Islet of Langerhans (tissue), 1 donor: Measurements from ENCODE around the gene PKN1.
"Not testable (repeated sequence)": the region's sequence is repeated elsewhere in the genome, so short reads cannot be mapped to it uniquely, and the experiment has no call there.

ENCODE experiments used
- FAIRE-seq: peaks from one replicate; lab custom pipeline; 2011; peaks lifted over from hg19 to GRCh38; lab: Jason Lieb, UNC

Gene PKN1

DNA sequence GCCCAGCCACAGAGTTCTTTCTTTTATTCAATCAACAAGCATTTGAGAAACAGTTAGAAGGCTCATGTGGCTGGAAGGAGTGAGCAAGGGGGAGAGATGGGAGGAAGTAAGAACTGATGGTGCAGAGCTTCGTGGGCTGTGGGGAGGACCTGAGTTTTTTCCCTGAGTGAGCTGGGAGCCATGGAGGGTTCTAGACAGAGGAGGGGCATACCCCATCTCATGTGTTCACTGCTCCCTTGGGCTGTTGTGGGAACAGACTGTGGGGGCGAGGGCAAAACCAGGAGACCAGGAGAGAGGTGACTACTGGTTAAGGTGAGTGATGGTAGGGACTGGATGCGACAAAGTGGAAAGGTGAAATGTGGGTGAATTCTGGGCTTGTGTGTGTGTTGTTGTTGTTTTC lies 2.4 kb upstream of the PKN1 start:
- FAIRE-seq, result no peak

DNA sequence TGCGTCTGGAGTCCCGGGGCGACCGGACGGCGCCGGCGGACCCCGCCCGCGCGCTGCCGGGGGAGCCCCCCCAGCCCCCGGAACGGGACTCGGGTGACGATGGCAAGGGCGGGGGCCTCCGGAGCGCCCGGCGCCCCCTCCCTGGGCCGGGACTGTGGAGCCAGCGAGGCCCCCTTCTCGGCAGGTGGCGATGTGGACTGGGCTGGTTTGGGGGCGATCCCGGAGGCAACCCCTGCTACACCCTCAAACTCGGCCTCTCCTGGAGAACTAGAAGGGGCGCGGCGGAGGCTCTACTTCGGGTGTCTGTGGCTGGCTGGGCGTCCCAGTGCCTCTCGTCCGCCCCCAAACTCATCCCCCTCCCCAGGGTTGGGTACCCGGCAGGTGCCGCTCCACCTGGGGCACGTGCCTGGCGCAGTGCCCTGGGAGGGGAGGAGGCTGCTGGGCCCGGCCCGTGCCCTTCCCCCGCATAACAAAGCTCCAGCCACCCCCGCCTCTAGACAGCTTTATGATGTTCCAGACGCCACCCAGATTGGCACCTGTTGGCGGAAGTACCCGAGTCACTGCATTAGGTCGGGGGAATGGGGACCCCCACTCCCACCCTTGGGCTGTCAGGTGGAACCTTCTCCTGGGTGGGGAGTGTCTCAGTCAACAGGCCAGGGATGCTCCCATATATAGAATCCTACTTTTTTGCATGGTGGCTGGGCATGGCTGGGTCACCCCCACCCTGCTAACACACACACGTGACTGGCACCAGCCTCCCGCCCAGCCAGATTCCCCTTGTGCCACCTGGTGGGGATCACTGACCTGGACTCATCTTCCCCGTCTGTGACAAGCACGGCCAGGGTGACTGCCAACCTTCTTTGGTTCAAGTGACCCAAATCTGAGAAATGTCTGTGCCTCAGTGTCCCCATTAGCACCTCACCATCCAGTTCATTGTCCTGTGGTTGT lies 722 bp downstream of the PKN1 start:
- FAIRE-seq, result no peak

DNA sequence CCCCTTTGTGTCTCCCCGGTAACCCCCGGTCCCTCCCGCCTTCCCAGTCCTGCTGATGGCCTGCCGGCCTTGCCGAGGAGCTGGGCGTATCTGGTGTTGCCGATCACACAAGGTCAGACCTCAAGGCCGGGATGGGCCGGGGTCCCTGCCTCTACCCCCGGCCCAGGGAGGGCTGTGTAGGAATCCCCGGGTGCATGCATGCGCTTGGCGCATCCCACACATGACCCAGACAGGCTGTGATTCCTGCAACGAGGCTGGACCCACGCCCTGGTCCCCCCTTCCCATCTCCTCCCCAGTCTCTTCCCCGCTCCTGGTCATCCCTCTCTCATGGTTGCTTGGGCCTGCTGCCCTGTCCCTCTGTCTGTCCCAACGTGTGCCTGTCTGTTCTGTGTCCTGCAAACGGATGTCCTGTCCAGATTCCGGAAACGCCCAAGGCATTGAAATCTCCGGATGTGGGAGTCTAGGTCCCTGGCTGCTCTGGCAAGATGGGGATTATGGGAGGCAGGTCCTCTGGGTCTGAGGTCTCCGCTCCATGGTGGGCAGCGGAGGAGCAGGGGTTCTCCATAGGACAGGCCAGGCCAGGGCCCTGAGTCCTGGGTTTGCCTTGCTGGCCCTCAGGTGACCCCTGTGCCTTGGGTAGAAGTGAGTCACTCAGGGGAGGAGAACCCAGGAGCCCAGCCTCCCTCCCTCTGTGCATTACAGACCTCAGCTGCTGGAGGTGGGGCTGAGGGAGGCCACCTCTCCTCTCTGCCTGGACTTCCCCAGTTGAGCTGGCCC lies 1.6 kb downstream of the PKN1 start:
- no peak for FAIRE-seq

DNA sequence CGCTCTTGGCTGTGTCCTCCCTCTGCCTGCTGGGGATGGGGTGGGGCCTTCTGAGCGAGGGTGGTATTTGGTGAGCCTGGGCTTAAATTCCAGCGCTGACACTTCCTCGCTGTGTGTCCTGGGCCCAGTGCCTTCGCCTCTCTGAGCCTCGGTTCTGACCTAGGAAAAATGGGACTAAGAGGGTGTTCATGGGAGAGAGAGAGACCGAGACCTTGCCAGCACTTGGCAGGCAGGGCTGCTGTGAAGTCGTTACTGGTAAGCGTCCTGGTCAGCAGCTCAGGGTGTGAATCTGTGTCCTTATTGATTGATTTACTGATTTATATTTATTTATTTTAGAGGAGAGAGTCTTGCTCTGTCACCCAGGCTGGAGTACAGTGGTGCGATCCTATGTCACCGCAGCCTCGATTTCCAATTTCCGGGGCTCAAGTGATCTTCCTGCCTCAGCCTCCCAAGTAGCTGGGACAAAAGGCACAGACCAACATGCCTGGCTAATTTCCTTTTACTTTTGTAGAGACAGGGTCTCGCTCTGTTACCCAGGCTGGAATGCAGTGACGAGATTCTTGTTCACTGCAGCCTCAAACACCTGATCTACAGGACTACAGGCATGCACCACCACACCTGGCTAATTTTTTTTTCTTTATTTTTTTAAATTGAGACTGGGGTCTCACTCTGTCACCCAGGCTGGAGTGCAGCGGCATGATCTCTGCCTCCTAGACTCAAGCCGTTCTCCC lies 2.4 kb downstream of the PKN1 start:
- FAIRE-seq, result no peak

DNA sequence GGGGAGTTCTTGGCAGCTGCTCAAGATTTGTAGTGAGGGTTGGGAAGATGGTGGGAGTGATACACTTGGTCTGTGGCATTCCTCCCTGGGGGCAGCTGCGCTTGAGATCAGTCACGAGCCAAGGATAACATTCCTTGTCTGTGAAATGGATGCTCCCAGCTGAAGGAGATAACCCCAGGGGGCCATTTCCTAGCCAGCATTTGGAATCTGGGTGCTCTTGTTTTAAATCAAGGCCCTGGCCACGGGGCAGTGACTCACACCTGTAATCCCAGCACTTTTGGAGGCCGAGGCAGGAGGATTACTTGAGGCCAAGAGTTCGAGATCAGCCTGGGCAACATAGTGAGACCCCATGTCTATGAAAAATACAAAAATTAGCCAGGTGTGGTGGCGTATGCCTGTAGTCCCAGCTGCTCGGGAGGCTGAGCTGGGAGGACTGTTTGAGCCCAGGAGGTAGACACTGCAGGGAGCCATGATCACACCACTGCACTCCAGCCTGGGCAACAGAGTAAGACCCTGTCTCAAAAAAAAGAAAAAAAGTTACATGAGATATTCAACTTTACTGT lies 4.6 kb downstream of the PKN1 start:
- no peak for FAIRE-seq

DNA sequence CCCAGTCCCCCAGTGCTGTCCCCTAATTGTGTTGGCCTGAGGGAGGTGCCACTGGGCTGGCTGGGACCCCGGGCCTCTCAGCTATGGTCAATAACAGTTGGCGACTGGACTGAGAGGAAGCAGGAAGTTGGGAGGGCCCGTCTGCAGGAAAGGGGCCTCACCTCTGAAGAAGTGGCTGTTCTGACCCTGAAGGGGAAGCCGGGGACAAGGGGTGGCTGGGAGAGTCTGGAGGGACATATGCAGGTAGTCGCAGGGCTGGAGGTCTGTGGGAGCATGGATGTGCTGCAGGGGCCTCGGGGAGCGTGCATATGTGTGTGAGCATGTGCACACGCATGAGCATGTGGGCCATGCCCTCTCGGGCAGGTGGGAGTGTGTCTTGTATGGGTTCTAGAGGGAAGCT lies 5.9 kb downstream of the PKN1 start:
- no peak for FAIRE-seq

DNA sequence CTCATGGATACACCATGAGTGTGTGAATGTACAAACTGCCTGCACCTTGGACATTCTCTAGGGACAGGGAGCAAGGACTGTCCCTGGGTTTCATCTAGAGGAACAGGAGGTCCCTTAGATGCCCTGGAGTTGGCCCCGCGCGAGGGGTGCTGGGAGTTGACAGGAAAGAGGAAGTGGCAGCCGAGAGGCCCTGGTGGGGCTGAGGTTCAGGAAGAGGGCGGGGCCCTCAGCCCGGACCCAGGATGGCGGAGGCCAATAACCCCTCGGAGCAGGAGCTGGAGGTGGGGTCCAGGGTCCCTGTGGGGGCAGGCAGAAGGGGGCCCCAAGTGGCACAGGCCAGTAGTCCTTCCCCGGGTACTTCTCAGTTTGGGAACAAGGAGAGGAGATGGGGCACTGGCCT lies 6.9 kb downstream of the PKN1 start:
- FAIRE-seq, result no peak

DNA sequence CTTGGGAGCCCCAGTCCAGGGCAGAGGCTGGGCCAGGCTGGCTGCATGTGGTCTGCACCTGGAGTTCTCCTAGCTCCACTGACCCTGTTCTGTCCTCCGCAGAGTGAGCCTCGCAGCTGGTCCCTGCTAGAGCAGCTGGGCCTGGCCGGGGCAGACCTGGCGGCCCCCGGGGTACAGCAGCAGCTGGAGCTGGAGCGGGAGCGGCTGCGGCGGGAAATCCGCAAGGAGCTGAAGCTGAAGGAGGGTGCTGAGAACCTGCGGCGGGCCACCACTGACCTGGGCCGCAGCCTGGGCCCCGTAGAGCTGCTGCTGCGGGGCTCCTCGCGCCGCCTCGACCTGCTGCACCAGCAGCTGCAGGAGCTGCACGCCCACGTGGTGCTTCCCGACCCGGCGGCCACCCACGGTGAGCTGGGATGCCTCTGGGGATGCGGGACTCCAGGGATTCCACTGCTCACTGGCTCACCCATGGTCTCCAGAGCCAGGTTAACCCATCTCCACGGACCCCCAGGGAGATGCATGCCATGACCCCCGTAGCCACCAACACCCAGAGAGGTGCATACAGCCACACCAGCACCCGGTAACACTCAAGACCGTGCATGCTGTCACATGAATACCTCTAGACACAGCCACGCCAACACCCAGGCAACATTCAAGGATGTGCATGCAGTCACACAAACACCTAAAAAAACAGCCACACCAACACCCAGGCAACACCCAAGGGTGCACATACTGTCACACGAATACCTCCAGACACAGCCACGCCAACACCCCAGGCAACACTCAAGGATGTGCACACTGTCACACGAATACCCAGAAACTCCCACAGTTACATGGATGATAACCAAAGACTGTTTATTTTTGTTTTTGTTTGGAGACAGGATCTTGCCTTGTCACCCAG lies 8.2 kb downstream of the PKN1 start:
- no peak for FAIRE-seq

DNA sequence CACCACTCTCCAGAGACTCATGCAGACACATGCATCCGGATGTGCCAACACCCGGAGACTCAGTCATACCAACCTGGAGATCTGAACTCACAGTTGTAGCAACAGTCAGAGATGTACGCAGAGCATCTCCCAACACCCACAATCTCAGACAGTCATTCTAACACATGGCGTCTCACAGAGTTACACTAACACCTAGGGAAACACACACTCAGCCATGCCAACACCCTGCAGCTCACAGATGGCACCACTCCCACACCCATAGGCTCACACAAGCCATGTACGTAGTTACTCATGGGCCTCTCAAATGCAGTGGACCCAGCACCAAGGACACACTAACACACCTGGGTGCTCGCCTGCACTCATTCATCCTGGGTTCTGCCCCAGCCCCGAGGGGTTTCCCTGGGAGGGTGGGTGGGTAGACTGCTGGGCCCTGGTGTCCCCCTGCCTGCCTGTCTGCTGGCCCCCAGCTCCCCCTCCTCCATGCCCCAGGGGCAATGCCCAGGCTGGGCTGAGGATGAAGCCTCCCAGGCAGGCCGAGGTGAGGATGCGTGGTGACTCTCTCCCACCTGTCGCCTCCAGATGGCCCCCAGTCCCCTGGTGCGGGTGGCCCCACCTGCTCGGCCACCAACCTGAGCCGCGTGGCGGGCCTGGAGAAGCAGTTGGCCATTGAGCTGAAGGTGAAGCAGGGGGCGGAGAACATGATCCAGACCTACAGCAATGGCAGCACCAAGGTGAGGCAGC lies 10.0 kb downstream of the PKN1 start:
- FAIRE-seq, result no peak

DNA sequence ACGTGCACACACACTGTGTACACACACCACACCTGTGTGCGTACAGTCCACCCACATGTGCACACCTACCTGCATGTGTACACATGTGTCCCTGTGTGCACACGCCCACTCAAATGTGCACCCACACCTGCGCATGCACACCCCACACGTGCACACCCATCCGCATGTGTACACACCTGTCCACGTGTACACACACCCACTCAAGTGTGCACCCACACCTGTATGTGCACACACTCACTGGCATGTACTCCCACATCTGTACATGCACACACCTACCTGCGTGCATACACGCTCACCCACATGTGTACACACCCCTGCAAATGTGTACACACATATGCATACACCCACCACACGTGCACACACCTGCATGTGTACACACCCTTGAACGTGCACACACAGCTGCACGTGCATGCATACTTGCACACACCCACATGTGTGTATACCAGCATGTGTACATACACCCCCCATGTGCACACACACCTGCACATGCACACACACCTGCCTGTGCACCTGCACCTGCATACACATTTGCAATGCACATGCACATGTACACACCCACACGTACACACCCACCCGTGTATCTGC lies 10.6 kb downstream of the PKN1 start:
- no peak for FAIRE-seq

DNA sequence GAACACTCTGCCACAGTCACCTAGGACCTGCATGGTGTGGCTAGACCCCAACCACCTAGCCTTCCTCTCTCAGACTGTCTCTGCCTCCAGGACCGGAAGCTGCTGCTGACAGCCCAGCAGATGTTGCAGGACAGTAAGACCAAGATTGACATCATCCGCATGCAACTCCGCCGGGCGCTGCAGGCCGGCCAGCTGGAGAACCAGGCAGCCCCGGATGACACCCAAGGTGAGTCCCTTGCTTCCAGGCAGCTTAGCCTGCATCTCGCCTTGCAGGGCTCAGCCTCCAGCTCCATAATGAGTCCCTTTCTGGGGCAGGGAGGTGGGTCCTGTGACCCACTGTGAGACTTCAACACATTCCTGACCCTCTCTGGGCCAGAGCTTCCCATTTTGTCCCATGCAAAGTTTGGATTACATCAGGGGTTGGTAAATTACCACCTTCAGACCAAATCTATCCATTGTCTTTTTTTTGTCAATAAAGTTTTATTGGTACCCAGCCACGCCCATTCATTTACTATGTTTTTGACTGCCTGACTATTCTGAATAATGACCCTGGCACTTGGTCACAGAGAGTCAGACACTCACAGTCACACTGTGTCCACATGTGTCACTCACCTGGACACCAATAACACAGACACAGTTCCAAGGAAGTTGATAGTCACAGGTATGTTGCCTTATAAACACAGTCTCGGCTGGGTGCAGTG lies 13.4 kb downstream of the PKN1 start:
- FAIRE-seq, result no peak

DNA sequence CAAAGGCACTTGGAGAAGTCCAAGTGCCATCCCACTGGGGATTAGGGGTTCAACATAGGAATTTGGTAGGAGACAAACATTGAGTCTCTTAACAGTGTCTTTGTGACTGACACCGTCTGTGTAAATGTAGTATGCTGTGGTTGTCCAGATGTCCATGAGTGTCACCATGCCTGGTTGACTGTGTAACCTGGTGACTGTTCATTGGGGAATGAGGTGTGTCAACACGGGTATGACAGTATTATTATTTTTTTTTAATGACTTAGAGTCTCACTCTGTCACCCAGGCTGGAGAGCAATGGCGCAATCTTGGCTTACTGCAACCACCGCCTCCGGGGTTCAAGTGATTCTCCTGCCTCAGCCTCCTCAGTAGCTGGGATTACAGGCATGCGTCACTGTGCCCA lies 16.2 kb downstream of the PKN1 start:
- FAIRE-seq, result no peak

DNA sequence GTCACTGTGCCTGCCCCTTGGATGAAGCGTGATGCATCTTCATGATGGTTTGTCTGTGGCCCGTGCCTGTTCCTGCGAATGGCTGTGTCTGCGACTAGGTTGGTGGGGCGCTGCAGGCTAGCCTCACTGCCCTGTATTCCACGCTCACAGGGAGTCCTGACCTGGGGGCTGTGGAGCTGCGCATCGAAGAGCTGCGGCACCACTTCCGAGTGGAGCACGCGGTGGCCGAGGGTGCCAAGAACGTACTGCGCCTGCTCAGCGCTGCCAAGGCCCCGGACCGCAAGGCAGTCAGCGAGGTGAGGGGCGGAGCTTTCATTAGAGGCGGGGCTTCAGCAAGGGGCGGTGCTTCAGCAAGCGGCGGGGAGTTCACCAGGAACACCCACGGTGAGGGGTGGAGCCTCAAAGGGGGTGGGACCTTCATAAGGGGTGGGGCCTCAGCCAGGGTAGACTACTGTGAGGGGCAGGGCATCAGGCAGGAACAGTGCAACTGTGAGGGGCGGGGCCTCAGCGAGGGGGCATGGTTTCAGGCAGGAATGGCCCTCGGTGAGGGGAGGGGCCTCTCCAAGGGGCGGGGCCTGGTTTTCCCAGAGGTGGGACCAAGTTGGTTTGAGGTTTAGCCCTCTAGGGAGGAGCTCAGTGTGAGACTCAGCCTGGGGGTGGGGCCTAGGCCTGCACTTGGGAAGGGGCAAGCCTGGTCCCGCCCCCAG lies 17.2 kb downstream of the PKN1 start:
- no peak for FAIRE-seq

DNA sequence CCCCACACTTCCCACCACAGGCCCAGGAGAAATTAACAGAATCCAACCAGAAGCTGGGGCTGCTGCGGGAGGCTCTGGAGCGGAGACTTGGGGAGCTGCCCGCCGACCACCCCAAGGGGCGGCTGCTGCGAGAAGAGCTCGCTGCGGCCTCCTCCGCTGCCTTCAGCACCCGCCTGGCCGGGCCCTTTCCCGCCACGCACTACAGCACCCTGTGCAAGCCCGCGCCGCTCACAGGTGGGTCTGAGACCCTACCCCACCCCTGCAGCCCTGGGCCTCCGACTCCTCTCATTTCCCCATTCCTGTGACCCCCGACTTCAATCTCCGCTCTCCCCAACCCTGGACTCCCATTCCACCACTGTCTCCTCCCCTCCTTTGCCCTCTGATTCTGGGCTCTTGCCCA lies 17.8 kb downstream of the PKN1 start:
- no peak for FAIRE-seq

DNA sequence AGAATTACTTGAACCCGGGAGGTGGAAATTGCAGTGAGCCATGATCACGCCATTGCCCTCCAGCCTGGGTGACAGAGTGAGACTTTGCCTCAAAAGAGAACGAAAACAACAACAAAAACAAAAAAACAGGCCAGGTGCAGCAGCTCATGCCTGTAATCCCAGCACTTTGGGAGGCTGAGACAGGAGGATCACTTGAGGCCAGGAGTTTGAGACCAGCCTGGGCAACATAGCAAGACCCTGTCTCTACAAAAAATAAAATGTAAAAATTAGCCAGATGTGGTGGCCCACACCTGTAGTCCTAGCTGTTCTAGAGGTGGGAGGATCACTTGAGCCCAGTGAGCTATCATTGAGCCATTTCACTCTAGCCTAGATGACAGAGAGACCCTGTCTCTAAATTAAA lies 19.2 kb downstream of the PKN1 start:
- not testable (repeated sequence) for FAIRE-seq

DNA sequence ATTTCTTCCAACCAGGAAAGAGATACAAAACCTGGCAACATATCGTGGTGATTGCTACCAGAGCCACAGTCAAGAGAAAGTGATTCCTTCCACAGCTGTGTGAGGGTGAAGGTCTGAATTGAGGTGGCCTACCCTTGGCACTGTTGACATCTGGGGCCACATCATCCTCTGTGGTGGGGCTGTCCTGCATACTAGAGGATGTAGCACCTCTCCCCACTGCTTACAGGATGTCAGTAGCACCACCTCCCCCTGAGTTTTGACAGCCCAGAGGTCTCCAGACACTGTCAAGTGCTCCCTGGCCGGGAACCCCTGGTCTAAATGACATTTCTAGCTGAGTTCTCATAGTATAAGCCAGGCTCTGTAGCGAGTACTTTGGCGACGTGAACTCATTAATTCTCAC lies 26.6 kb downstream of the PKN1 start:
- no peak for FAIRE-seq

DNA sequence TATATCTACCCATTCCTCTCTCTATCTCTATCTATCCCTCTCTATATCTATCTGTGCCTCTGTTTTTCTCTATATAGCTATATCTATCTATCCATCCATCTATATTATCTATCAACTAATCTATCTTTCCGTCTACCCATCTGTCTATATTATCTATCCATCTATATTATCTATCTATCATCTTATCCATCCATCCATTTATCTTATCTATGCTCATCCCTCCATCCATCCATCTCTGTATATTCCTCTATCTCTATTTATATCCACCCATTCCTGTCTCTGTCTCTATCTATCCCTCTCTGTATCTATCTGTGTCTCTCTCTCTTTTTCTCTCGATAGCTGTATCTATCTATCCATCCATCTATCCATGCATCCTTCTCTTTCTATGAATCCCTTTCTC lies 27.8 kb downstream of the PKN1 start:
- FAIRE-seq, result no peak

DNA sequence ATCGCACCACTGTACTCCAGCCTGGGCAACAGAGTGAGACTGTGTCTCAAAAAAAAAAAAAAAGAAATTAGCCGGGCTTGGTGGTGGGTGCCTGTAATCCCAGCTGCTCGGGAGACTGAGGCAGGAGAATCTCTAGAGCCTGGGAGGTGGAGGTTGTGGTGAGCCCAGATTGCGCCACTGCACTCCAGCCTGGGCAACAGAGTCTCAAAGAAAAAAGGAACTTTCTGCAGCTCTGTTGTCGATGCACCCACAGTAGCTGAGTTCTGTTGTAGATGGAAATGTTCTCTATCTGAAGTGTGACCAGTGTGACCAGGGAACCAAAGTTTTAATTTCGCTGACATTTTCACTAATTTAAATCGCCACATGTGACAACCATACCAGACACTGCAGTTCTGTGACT lies 29.3 kb downstream of the PKN1 start:
- not testable (repeated sequence) for FAIRE-seq

DNA sequence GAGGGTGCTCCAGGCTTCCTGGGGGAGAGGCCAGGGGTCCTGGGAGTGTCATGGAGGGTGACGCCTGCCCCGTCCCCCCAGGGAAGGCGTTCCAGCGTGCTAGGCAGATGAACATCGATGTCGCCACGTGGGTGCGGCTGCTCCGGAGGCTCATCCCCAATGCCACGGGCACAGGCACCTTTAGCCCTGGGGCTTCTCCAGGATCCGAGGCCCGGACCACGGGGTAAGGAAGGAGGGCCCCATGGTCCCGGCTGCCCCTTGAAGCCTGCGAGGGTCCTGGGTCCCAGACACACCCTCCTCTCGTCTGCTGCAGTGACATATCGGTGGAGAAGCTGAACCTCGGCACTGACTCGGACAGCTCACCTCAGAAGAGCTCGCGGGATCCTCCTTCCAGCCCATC lies 30.6 kb downstream of the PKN1 start:
- FAIRE-seq, result no peak
